NCI-H1436 (cell line): Measurements from ENCODE around the gene FAM171A2.
"Not testable (repeated sequence)": the region's sequence is repeated elsewhere in the genome, so short reads cannot be mapped to it uniquely, and the experiment has no call there.

Experiments
- DNase-seq: peaks from one replicate; lab custom pipeline; 2025; lab: John Stamatoyannopoulos, UW

Gene FAM171A2

DNA sequence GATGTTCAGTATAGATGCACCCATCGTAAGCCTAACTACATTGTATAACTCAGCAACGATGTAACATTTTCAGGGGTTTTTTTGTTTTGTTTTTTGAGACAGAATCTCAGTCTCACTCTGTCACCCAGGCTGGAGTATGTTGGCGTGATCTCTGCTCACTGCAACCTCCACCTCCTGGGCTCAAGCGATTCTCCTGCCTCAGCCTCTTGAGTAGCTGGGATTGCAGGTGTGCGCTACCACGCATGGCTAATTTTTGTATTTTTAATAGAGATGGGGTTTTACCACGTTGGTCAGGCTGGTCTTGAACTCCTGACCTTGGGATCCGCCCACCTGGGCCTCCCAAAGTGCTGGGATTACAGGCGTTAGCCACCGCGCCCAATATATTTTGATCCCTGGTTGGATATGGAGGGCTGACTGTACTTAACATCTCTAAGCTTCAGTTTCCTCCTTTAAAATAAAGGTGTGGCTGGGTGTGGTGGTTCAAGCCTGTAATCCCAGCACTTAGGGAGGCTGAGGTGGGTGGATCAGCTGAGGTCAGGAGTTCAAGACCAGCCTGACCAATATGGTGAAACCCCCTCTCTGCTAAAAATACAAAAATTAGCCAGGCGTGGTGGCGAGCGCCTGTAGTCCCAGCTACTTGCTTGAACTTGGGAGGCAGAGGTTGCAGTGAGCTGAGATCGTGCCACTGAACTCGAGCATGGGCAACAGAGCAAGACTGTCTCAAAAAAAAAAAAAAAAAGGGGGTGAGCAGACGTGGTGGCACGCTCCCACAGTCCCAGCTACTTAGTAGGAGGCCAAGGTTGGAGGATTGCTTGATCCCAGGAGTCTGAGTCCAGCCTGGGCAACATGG lies 16.2 kb downstream of the FAM171A2 start:
- not testable (repeated sequence) for DNase-seq

DNA sequence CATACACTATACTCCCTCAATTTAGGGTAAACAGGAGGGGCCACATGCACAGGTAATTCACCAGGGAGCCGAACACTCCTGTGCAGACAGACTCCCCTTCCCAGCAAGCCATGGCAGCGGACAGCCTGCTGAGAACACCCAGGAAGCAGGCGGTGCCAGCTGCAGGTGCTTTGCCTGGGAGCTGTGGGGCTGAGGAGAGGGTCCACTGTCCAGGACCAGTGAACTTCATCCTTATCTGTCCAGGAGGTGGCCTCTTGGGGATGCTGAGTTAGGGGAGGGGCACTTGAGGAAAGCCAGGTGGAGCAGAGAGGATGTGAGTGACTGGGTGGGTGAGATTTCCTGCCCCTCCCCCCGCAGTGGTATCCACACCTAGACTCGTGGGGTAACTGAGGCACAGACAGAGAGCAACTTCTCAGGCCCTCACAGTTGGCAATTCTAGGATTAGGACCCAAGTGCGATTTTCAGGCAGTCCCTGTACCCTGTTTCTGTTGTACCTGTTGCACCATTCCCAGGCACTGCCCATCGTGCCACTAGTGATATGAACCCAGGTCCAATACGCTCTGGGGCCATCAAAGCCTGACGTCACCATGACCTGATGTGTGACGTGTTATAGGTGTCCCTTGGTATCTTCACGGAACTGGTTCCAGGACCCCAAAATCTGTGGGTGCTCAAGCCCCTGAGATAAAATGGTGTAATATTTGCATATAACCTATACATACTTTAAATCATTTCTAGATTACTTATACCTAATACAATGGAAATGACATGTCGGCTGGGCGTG lies 17.4 kb downstream of the FAM171A2 start:
- no peak for DNase-seq

DNA sequence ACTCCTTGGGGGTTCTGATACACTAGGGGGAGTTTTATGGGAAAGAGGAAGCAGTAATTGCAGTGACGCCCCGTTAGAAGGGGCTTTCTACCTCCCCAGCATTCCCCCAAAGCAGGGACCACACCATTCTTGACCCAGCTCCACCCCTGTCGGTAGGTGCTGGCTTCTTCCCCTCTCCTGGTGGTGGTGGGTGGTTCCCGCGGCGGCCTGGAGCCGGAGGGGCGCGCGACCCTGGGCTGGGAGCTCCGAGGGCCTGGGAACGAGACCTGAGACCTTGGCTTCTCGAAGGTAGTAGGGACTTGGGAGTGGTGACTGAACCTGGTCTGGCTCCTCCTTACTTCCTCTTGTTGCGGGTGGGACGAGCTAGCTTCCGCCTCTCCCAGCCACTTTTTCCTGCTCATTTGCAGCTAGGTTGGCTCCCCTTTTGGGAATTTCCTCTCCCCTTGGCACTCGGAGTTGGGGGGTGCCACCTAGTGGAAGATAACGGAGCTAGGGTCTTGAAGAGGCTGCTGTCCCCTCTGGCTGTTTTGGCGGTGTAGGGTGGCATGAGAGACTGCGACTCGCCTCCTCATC lies 18.1 kb downstream of the FAM171A2 start:
- peak; percentile 69 for DNase-seq

DNA sequence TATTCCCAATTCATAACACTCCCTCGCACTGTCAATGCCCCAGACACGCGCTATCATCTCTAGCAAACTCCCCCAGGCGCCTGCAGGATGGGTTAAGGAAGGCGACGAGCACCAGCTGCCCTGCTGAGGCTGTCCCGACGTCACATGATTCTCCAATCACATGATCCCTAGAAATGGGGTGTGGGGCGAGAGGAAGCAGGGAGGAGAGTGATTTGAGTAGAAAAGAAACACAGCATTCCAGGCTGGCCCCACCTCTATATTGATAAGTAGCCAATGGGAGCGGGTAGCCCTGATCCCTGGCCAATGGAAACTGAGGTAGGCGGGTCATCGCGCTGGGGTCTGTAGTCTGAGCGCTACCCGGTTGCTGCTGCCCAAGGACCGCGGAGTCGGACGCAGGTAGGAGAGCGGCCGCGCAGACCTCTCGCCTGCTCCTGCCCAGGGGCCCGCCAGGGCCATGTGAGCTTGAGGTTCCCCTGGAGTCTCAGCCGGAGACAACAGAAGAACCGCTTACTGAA lies 18.7 kb downstream of the FAM171A2 start, which contains the start of gene GRN:
GRN (plus strand) TSS at position 364 of the 515 bp plus-strand sequence. CDS start 3,863 bp downstream, outside the sequence.
- peak; percentile 99 for DNase-seq

DNA sequence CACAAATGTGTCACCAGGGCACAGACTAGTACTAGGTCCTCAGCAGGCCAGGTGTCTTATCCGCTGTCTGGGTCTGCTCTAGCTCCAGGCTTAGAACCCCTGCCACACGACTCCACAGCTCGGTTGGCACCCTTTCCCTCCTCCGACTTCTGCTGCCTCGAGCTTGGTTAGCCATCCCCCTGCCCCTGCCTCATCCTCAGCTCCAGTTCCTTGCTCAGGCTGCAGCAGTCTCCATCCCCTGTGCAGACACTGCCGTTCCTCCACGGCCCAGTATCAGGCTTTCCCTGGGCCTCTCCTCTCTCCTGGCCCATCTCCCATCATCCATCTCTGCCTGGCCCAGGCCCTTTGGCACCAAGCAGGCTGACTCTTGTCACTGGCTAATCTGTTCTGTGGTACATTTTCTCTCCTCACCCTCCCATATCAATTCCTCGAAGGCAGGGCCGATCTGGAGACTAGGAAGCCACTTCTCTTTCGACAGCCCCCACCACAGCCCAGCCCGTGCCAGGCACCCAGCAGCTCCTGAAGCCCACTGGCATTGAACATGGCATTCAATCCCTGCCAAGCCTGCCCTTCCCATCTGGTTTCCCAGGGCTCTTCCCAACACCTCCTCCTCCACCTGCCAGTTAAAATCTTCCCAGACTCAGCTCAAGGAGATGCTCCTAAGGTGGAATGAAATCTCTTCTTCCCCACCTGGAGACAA lies 20.0 kb downstream of the FAM171A2 start:
- no peak for DNase-seq

DNA sequence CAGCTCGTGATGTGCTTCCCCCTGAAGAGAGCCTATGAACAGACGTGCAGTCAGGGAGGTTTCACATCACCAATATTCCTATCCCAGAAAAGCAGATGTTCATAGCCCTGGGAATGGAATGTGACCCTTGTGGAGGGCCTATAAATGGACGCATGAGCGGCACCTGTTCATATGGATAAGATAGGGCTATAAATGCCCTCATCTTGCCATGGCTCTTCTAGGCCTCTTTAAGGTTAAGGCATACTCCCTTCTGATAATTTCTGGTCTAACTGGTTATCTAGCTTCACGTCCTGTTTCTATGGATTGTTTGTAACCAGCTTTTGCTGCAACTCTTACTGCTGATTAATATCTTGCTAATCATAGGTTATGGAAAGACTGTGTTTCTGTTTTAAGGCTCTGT lies 23.1 kb downstream of the FAM171A2 start:
- DNase-seq: not testable (repeated sequence)

DNA sequence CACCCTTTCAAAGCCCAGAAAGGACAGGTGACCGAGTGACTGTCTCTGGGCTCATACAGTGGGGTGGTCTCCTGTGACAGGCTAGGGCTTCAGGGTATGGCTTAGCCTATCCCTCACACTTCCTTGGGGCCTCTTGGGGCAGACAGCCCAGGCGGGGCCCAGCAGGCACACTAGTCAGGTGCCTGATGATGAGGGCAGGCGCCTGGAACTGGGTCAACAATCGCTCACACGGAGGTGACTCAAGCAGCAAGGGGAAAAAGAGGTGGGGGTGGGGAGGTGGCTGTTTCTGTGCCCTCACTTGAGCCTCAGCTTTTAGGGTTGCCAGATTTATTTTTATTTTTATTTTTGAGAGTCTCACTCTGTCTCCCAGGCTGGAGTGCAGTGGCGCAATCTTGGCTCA lies 25.0 kb downstream of the FAM171A2 start:
- DNase-seq: no peak

DNA sequence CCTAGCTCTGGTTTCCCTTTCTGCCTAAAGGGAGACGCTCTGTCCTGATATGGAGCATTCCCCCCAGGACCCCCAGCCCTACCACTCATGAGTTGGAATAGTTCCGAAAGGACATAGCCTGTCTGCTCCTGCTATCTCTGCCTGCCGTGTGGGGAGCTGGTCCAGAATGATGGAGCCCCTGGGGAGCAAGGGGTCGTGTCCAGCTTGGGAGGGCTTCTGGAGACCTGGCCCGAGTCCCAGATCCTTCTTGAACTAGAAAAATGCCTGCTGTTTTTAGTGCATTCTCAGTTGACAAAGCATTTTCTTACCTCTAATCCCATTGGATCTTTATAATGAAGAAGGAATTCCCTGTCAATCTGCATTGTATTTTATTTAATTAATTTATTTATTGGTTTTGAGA lies 27.7 kb downstream of the FAM171A2 start:
- no peak for DNase-seq

DNA sequence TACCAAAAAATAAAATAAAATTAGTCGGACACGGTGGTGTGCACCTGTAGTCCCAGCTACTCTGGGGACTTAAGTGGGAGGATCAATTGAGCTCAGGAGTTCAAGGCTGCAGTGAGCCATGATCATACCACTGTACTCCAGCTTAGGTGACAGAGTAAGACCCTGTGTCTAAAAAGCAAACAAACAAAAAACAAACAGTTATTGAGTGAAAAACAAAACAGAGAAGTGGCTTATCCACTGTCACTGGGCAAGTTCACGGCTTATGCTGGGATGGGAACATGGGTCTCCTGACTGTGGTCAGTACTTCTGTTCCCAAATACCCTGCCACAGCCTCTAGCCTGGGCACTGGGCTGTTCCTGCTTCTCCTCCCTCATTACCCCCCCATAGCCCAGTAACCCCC lies 28.1 kb downstream of the FAM171A2 start:
- DNase-seq: no peak

DNA sequence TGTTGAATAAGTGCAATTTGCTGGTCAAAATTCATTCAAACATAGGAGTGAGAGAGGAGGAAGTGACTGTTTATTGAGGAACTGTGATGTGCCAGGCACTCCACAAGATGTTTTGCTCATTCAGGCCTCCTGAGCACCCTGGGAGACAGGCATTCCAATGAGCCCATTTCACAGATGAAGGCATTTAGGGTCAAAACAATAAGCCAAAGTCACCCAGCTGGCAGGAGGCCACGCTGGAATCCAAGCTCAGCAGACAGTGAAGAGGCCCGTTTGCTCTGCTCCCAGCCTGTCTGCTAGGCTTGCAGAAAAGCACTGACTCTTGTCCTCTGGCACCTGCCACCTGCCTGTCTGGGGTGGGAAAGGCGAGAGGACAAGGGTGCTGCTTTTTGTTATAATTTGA lies 28.9 kb downstream of the FAM171A2 start:
- no peak for DNase-seq

DNA sequence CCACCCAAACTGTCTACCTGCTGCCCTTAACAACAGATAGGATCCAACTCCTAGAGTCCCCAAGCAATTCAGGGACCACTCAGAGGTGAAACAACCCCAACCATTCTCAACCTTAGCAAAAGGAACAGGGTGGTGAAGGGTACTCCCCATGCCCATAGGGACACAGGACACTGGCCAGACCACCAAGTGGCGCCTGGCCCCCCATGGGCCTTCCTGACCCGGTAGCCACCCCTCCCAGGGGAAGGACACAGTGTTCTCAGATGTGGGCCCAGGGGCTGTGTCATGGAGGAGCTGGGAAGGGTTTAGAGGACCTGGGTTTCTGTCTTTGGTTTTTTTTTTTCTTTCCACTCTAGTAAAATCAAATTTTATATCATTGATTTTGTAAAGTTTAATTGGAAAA lies 29.3 kb downstream of the FAM171A2 start:
- DNase-seq: no peak

DNA sequence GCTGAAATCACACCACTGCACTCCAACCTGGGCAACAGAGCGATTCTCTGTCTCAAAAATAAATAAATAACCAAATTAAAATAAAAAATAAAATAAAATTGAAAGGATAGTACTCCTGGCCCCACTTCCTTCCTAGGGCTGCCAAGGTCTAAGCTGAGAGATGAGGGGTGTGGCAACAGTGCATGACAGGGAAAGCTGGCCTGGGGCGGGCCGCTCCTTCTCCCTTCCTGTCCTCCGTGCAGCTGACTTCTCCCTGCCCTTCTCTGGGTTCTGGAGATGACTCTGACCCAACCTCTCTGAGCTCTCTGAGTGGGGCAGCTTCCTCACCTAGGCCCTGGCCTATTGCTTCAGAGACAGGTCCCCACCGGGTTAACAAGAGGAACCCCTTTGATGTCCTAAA lies 30.3 kb downstream of the FAM171A2 start:
- no peak for DNase-seq

DNA sequence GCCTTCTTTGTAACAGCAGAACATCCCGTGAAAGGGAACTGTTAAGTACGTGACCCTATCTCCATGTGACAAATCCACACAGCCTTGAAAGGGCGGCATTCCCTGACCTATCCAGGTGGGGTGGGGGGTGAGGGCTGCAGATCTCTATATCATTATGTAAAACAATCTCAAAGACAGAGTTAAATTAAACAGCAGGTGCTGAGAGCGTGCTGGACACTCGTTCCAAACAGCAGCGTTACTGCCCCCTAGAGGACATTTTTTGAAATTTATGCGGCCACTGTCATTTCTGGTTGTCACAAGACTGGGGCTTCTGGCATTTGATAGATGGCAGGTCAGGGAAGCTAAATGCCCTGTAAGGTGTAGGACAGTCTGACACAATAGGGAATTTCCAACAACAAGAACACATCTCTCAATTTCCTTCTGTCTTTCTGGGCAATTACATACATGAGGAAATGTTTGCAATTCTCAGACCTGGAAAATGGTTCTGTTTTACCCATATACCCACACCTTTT lies 32.3 kb downstream of the FAM171A2 start:
- DNase-seq: peak; percentile 88

DNA sequence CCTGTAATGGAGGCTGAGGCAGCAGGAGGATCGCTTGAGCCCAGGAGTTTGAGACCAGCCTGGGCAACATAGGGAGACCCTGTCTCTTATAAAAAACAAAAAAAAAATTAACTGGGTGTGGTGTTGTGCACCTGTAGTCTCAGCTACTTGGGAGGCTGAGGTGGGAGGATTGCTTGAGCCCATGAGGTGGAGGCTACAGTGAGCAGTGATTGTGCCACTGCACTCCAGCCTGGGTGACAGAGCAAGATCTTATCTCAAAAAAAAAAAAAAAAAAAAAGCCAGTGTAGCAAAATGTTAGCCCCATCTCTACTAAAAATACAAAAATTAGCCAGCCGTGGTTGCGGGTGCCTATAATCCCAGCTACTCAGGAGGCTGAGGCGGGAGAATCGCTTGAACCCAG lies 33.4 kb downstream of the FAM171A2 start:
- not testable (repeated sequence) for DNase-seq

DNA sequence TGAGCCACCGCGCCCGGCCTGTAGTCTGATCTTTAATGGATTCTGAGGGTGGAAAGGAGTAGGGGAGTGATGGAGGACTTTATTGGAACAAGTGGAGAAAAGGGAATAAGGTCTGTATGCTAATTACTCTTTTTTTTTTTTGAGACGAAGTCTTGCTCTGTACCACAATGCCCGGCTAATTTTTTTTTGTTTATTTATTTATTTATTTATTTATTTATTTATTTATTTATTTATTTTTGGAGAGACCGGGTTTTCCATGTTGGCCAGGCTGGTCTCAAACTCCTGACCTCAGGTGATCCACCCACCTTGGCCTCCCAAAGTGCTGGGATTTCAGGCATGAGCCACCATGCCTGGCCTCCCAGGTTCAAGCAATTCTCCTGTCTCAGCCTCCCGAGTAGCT lies 34.1 kb downstream of the FAM171A2 start:
- not testable (repeated sequence) for DNase-seq

DNA sequence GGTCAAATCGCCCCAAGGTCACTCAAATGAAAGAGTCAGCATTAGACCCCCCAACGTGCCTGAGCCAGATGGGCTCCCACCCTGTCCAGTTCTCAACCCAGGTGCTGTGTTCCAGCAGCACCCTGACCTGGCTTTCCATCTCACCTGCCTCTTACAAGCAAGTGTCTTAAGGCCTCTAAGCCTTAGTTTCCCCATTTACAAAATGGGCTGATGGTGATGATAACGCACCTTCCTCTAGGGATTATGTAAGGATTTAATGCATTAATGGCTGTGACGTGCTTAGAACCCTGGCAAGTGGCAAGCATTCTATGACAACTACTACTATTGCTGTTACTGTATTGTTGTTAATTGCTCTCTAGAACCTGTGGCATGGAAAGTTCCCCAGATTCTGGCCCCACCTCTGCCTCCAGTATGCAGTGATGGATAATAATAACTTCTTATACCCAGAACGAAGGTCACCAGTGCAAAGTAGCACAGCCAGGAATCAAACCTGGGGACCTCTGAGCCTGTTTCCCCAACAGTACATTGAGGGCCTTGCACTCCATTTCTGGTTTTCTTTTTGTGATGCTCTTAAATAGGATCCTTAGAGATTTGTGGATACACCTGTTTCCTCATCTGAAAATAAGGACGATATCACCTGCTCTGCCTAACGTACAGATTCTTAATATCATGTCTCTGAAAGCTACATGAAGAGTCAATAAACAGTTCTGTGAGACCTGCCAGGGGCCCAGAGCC lies 35.8 kb downstream of the FAM171A2 start:
- no peak for DNase-seq

DNA sequence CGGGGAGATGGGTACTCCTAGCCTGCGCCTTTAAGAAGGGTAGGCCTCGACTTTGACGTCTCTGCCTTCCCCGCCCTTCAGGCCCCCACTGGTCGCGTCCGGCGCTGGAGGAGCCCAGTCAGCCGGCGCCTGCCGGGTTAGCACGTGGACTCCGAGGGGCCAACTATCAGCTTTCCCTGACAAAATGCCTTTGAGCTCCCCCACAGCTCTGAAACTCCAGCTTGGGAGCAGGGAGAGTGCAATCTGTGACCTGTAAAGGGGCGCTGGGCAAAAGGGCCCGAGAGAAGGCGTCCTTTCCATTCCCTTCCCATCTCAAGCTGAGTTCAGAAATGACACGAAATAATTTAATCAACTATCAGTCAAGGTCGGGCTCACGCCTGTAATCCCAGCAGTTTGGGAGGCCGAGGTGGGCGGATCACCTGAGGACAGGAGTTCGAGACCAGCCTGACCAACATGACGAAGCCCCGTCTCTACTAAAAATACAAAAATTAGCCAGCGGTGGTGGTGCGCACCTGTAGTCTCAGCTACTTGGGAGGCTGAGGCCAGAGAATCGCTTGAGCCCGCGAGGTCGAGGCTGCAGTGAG lies 36.7 kb downstream of the FAM171A2 start:
- DNase-seq: peak; percentile 97

DNA sequence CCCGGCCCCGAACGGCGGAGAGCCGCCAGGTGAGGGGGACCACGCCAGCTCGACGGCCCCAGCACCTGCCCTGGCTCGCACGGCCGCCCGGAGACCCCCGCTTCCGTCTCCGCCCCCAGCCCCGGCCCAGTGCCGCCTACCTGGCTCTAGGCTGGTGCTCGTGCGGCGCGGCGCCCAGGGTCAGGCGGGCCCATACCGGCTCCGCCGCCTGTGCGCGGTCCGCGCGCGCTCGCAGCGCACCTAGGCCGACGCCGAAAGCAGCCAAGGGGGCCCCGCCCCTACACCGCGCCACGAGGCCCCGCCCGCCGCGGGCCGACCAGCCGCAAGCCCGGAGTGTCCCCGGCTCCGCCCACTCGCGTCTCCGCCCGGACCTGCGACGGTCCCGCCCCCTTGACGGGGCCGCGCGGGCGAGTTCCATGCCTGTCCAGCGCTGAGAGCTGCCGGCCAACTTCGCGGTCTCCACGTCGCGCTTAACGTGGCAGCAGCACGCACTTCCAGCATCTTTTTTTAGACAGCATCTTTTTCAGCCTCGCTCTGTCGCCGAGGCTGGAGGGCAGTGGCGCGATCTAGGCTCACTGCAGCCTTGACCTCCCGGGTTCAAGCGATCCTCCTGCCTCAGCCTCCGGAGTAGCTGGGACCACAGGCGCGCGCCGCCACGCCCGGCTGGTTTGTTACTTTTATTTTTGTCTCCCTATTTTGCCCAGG lies 38.9 kb downstream of the FAM171A2 start, which contains the start of gene SLC25A39:
SLC25A39 (minus strand) TSS at position 253 of the 705 bp plus-strand sequence. CDS start 1,261 bp downstream, outside the sequence.
- DNase-seq: peak; percentile 96

DNA sequence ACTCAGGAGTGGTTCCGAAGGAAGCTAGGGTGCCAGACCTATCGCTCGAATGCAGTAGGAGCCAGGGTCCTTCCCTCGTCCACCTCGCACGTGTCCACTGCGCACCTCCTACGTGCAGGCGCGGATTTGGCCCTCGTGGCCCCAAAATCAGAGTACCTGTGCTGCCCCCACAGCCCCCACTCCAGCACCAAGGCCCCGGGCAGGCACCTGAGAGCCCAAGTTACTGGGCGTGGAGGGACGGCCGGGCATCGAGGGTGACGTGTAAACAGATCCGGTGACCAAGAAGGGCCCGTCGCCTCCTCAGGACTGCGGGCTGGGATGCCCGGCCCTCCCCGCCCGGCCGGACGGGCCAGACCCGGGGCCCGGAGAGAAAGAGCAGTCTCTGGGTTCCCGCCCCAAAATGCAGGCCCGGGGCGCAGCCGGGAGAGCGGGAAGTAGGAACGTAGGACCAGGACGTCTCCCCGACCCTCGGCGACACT lies 39.5 kb downstream of the FAM171A2 start:
- DNase-seq: no peak
